Sigmoid colon (tissue), 3 donors: Measurements from ENCODE around the gene FTO.

Source experiments
- POLR2A ChIP-seq, 2 donors: fragments of 450-650 bp; IDR thresholded peaks; one replicate each; pipeline ENCODE4 v1.6.1; 2016; ENCODE audit warnings: antibody characterized with exemption in 2 of 2, mild to moderate bottlenecking in 2 of 2, moderate library complexity in 2 of 2
- TF ChIP-seq, protein P1 (sequence below), 4 experiments: fragments of 450-650 bp in 3 of 4; fragments of 200-600 bp in 1 of 4; IDR thresholded peaks; one replicate each; pipeline ENCODE4 v1.5.1; 2016 to 2019; ENCODE audit warnings: antibody characterized with exemption in 4 of 4, mild to moderate bottlenecking in 3 of 4, moderate library complexity in 2 of 4

DNA sequence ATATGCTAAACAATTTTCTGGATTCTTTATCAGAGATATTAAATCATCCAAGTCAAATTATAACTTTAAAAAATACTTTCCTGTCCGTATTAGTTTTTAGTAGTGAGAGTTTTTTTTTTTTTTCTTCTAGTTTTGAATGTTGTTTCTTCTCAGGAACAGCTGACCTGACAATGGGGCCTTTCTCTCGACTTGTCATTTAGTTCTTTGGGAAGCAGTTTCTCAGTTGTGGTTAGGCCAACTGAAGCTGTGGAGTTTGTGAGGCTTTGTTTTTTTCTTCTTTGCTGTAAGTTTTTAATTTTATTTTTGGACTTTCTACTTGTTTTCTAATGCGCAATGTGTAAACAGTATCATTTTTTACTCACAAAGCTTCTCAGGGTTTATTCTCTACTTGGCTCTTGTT, 140.8 kb downstream of the FTO start:
- TF ChIP-seq POLR2A (IDR thresholded peaks at IDR 0.05) = no peak
- TF ChIP-seq, protein P1, sequence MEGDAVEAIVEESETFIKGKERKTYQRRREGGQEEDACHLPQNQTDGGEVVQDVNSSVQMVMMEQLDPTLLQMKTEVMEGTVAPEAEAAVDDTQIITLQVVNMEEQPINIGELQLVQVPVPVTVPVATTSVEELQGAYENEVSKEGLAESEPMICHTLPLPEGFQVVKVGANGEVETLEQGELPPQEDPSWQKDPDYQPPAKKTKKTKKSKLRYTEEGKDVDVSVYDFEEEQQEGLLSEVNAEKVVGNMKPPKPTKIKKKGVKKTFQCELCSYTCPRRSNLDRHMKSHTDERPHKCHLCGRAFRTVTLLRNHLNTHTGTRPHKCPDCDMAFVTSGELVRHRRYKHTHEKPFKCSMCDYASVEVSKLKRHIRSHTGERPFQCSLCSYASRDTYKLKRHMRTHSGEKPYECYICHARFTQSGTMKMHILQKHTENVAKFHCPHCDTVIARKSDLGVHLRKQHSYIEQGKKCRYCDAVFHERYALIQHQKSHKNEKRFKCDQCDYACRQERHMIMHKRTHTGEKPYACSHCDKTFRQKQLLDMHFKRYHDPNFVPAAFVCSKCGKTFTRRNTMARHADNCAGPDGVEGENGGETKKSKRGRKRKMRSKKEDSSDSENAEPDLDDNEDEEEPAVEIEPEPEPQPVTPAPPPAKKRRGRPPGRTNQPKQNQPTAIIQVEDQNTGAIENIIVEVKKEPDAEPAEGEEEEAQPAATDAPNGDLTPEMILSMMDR (IDR thresholded peaks at IDR 0.05) = no peak
